GM18505 (cell line): Measurements from ENCODE around the gene BCKDHA.
"Not testable (repeated sequence)": the region's sequence is repeated elsewhere in the genome, so short reads cannot be mapped to it uniquely, and the experiment has no call there.

ENCODE experiments used
- ATAC-seq: cut with Tn5 transposase; IDR thresholded peaks from one replicate; pipeline ENCODE4 v1.9.1; 2021; ENCODE audit not compliant: unreplicated experiment
- POLR2A ChIP-seq: IDR thresholded peaks from 4 replicates; pipeline ENCODE4 v1.6.1; 2011; ENCODE audit warnings: borderline replicate concordance; ENCODE audit not compliant: insufficient read depth, insufficient read length; ENCODE audit errors: extremely low read depth

BCKDHA gene

DNA sequence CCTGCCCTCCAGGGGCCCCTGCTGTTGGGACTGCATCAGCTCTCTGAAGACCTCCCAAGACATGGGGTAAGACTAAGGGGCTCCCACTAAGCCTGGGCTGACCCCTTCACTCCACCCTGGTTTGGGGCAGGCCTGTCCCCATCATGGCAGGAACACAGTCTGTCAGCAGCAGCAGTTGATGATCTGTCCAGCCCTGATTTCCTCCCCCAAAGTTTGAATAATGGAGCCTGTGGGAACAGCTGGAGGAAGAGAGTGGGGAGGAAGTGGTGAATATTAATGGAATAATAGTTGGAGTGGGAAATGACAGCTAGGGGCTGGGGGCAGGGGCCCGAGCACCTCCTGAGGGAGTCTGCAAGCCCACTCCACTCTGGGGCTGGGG, 30.9 kb downstream of the BCKDHA start:
- no peak for TF ChIP-seq POLR2A
- ATAC-seq, result no peak

DNA sequence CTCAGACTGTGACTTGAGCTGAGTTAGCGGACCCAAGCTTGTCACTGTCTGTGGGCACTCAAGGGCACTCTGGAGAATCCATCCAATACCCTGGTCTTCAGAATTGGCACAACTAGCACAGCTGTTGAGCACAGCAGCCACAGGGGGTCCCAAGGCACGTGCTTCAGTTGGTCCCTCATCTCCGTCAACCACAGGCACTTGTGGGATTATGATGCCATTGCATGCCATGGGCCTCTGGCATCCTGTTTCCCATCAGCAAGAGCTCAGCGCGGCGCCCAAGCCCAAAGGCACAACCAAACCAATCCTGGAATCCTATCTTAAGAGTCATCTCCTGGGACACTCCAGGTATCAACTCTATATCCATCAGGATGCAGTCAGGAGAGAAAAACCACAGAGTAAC, 33.3 kb downstream of the BCKDHA start:
- TF ChIP-seq POLR2A, result no peak

DNA sequence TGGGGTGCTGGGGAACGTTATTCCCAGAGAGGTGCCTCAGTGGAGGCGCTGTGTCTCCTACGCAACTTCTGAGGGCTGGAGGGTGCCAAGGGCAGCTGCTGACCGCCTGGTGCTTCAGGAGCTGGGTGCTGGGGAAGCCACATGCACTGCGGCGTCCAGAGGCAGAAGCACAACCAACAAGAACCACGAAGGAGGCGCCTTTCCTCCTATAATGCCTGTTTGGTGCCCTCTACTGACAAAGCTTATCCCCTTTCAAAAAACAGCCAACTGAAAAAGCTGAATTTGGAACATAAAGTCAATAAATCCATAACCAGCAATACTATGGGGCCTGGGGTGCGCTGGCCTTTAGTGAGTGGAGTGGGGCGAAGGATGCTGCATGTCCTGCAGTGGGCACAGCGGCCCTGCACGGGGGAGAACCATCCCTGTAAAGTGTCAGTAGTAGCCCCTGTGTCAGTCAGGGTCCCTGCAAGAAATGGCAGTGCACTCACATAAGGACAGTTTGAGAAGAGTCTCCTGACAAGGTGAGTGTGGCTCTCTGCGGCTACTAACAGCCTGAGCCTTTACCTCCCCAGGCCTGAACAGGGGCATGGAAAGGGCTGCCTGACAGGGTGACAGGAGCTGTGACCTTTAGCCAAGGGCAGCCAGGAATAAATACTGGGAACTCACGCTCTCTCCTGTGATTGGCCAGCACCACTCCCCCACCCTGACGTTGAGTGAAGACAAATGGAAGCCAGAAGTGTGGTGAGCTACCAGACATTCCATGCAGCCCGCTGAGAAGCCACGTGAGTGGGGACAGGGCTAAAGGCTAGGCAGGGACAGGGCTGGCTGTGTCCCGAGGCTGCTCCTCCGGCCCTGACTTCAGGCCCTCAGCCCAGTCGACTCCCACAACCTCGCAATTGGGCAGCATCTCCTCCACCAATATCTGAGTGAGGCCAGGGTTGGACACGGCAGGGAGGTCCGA, 34.1 kb downstream of the BCKDHA start:
- no peak for TF ChIP-seq POLR2A
- no peak for ATAC-seq

More for the DNA sequence above, 33.3 kb downstream of the BCKDHA start:
- no peak for ATAC-seq

DNA sequence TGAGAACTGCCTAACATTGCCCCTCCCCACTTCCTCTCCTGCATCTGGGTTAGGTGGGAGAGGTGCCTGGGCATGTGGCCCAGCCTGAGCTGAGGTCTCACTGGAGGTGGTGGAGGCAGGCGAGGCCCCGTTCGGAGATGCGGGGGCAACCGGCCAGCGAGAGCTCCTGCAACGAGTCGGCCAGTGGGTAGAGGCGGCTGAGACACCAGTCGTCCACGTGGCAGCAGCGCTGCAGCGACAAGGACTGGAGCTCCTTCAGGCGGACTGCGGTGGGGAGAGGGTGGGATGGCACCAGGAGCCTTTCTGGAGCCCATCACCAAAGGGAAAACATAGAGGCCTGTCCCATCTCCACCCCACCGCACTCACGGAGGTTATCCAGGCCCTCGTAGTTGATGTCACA, 35.6 kb downstream of the BCKDHA start:
- ATAC-seq, result no peak
- no peak for TF ChIP-seq POLR2A

DNA sequence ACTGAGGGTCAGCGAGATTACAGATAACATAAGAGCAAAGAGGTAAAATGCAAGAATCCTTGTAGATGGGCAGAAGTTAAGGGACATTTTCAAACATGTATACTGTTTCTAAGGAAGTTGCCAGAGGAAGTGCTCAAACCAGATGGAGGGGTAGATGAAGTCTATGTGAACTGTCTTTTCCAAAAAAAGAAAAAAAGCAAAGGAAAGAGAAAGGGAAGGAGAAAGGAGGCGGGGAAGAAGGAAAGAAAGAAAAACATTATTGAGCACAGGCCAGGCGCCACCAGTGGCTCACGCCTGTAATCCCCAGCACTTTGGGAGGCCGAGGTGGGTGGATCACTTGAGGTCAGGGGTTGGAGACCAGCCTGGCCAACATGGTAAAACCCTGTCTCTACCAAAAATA, 36.8 kb downstream of the BCKDHA start:
- no peak for TF ChIP-seq POLR2A

DNA sequence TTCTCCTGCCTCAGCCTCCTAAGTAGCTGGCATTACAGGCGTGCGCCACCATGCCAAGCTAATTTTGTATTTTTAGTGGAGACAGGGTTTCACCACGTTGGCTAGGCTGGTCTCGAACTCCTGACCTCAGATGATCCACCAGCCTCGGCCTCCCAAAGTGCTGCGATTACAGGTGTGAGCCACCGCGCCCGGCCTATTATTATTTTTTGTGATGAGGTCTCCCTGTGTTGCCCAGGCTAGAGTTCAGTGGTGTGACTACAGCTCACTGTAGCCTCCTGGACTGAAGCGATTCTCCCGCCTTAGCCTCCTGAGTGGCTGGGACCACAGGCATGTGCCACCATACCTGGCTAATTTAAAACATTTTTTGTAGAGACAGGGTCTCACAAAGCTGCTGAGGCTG, 37.8 kb downstream of the BCKDHA start:
- ATAC-seq, result not testable (repeated sequence)

More for the DNA sequence above, 36.8 kb downstream of the BCKDHA start:
- ATAC-seq, result no peak

DNA sequence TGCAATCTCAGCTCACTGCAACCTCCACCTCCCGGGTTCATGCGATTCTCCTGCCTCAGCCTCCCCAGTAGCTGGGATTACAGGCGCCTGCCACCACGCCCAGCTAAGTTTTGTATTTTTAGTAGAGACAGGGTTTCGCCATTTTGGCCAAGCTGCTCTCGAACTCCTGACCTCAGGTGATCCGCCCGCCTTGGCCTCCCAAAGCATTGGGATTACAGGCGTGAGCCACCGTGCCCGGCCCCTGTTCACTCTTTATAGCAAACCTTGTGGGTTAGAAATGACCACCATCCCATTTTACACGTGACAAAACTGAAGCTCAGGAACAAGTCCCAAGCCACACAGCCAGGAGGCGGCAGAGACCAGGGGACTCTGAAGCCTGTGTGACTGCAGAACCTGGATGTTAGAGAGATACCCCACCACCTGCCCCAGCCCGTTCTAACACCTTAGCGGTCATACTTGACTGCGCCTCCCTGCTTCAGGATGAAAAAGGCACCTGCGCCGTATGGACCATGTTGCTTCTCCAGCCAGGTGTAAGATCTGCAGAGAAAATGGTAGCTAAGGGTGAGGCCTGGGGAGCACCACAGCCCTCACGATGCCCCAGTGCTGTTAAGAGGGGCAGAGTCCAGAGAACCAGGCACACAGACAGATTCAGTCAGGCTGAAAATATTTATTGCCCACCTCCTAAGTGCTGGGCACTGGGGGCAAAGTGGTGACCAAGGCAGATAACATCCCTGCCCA, 38.5 kb downstream of the BCKDHA start:
- no peak for TF ChIP-seq POLR2A
- no peak for ATAC-seq

DNA sequence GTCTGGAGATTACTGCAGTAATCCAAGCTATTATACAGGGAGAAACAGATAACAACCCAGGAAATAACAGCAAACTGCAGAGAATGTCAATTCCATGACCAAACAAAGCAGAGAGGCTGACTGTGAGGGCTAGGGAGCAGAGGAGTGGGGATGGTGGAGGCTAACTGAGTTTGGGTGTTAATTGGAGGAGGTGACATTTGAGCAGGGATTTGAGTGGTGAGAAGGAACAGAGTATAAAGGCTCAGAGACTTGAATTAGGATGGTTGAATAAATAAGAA, 39.0 kb downstream of the BCKDHA start:
- TF ChIP-seq POLR2A, result no peak
- no peak for ATAC-seq

DNA sequence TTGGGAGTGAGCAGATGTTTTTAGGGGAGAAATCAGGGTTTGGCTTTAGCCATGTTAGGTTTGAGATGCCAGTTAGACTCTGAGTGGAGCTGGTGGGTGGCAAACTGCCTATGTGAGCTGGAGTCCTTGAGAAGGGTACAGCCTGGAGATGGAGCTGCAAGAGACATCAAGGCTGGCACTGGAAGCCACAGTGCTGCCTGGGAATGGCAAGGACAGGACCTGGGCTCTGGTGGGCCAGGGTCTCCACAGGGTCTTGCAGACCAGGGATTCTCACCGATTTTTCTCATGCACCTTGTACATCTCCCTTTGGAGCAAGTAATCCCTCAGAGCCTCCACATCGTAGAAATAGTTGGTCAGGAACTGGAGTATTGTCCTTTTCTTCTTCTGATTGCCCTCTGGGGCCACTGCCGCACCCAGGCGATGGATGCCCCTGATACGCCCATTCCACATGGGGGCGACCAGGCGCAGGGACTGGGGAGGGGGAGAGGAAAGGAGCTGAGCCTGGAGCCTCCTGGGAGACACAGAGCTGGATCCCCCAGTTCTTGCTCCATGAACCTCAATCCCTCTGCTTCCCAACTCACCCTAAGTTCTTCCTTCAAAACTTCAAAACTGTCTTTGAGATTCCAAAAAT, 40.4 kb downstream of the BCKDHA start:
- no peak for ATAC-seq
- TF ChIP-seq POLR2A, result no peak

DNA sequence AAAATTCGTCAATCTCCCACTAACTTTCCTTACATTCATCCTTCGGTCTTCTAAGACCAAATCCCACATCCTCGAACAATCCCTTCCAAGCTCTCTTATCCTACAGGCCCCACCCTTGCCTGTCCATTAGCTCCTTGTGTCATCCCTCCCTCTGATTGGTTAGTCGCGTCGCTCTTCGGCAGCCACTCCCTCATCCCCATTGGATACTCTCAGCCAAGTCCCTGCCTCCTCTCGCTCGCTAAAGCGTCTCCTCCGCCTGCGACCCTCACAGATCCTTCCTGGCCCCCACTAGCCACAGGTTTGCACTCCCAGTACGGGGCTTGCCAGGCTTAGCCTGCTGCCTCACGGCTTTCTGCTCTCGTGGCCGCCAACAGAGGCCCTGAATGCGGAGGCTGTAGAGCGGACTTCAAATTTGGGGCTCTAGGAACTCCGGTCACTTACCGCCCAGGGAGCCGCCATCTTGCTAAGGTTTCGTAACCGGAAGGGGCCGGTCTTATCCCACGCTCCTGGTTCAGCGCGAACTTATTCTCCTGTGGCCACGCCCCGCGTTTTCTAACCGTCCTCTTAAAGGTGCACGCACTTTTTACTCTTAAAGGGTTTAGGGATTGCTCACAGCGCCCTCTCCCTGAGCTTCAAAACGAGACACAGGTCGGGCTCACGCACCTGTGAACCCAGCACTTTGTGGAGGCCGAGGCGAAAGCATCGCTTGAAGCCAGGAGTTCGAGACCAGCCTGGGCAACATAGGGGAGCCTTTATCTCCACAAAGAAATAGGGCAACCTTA, 42.0 kb downstream of the BCKDHA start, which contains the start of gene DMAC2:
DMAC2 (minus strand) TSS at position 472 of the 782 bp plus-strand sequence; CDS start at position 459, 13 bp downstream.
- TF ChIP-seq POLR2A, result peak; percentile 88

DNA sequence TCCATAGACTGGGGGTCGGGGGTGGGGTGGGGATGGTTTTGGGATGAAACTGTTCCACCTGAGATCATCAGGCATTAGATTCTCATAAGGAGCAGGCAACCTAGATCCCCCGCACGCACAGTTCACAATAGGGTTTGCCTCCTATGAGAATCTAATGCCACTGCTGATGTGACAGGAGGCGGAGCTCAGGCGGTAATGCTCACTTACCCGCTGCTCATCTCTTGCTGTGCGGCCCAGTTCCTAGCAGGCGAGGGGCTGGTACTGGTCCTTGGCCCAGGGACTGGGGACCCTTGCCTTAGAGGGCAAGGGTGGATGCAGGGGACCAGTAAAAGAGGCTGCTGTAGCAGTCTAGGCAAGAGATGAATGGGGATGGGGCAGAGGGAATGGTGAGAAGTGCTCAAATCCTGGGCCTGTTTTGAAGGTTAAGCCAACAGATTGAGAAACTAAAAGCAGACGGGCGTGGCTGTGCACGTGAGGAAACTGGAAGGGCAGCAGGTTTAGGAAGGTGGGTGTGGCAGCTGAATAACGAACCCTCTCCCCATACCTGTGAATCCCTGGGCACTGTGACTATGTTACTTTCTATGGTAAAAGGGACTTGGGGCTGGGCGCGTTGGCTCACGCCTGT, 43.8 kb downstream of the BCKDHA start:
- no peak for ATAC-seq
- TF ChIP-seq POLR2A, result no peak

More for the DNA sequence above, 42.0 kb downstream of the BCKDHA start, which contains the start of gene DMAC2:
- peak; percentile 87 for ATAC-seq
